COLO668 (cell line): Measurements from ENCODE around the gene NPC1.
"Not testable (repeated sequence)": the region's sequence is repeated elsewhere in the genome, so short reads cannot be mapped to it uniquely, and the experiment has no call there.

Experiments
- DNase-seq: peaks from one replicate; lab custom pipeline; 2025; ENCODE audit not compliant: unreplicated experiment; lab: John Stamatoyannopoulos, UW

The NPC1 gene

GRCh38 chr18:23526501-23527063 is 59.7 kb downstream of the NPC1 start:
- no peak for DNase-seq

- DNase-seq, result no peak
Measured at GRCh38 chr18:23524213-23524707, 62.0 kb downstream of the NPC1 start.

GRCh38 chr18:23523429-23524212 is 62.7 kb downstream of the NPC1 start:
- DNase-seq, result no peak

GRCh38 chr18:23521907-23522306 is 64.4 kb downstream of the NPC1 start:
- DNase-seq, result no peak

GRCh38 chr18:23521271-23521670 is 65.0 kb downstream of the NPC1 start:
- no peak for DNase-seq

- DNase-seq, result no peak
Measured at GRCh38 chr18:23519734-23520133, 66.6 kb downstream of the NPC1 start.

GRCh38 chr18:23515911-23516546 is 70.3 kb downstream of the NPC1 start:
- DNase-seq, result peak; percentile 78

- no peak for DNase-seq
Measured at GRCh38 chr18:23512641-23513040, 73.7 kb downstream of the NPC1 start.

GRCh38 chr18:23512216-23512615 is 74.1 kb downstream of the NPC1 start:
- DNase-seq, result not testable (repeated sequence)

GRCh38 chr18:23510923-23511322 is 75.4 kb downstream of the NPC1 start:
- not testable (repeated sequence) for DNase-seq

- no peak for DNase-seq
Measured at GRCh38 chr18:23506393-23506792, 79.9 kb downstream of the NPC1 start.

- no peak for DNase-seq
Measured at GRCh38 chr18:23504720-23505119, 81.6 kb downstream of the NPC1 start.

- peak; percentile 40 for DNase-seq
Measured at GRCh38 chr18:23503963-23504344, 82.4 kb downstream of the NPC1 start.

- peak; percentile 99 for DNase-seq
Measured at GRCh38 chr18:23503038-23503962, 83.0 kb downstream of the NPC1 start, which contains the start of gene RMC1. TSS of gene RMC1 (plus strand) at chr18:23503511. CDS start at chr18:23503619, 108 bp downstream.

GRCh38 chr18:23502516-23503037 is 83.7 kb downstream of the NPC1 start:
- DNase-seq, result no peak

- no peak for DNase-seq
Measured at GRCh38 chr18:23501626-23502025, 84.7 kb downstream of the NPC1 start.

GRCh38 chr18:23499291-23499781 is 87.0 kb downstream of the NPC1 start:
- DNase-seq, result no peak

GRCh38 chr18:23498877-23499276 is 87.4 kb downstream of the NPC1 start:
- DNase-seq, result peak; percentile 39

- DNase-seq, result no peak
Measured at GRCh38 chr18:23498117-23498516, 88.2 kb downstream of the NPC1 start.

- DNase-seq, result no peak
Measured at GRCh38 chr18:23495723-23496440, 90.4 kb downstream of the NPC1 start.
